ENCODE data around the gene RAVER1.
A peak's percentile ranks its signal among the peaks of the same experiment; 100 is the strongest.

Gene RAVER1

GRCh38 chr19:10333758-10334587 lies 644 bp upstream of the RAVER1 start:
- peak overlapping the region; percentile 95 to 99 (median 97) for H3K4me3 Mint-ChIP-seq
- no peaks in the 10 kb centered on the region for H3K9me3 Mint-ChIP-seq

DNA sequence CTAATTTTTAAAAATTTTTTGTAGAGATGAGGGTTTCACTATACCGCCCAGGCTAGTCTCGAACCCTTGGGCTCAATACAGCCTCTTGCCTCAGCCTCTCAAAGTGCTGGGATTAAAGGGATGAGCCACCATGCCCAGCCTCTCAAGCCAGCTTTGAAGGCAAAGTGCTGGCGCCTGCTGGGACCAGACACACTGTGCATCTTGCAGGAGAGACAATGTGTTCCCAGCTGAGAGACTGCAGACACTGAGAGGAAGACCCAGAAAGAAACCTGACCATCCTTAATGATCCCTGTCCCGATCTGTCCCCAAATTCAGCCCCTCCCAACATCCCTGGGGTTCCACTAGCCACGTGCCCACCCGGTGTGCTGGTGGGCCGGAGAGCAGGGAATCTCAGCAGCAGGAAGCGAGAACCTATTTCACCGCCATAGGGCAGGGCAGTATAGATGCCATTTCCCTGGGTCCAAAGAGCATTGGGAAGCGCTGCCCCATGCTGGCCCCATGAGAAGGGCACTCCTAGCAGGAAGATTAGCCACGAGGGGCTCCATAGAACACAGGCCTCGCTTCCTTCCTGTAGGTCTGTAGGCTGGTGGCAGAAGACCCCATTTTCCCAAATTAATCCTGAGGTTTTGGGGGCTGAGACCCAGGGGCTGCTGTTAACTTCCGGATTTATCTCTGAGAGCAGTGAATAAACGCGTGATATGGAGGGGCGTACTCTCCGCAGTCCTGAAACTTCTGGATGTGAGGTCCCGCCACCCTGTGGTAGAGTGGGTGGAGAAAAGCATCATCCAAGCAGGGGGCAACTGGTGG lies 968 bp downstream of the RAVER1 start:
- Mint-ChIP-seq H3K27me3 (ENCODE audit: low read depth) (no peaks in the 10 kb centered on the region), H3K27ac (peak overlapping the region; percentile 95 to 96 (median 96)), H3K9me3 (no peaks in the 10 kb centered on the region), H3K4me3 (peak overlapping the region; percentile 95 to 99 (median 97)), H3K4me1 (peaks cover 25% of the 10 kb centered on the region), H3K36me3 (ENCODE audit: low read depth) (peaks cover 16% of the 10 kb centered on the region)
- no peak for TF ChIP-seq CTCF (IDR thresholded peaks at IDR 0.05; ENCODE audit: unreplicated experiment in 3 of 3)

More at GRCh38 chr19:10333758-10334587, 644 bp upstream of the RAVER1 start:
- H3K27me3 Mint-ChIP-seq (ENCODE audit: low read depth): peaks cover 4% of the 10 kb centered on the region
- H3K36me3 Mint-ChIP-seq (ENCODE audit: low read depth): peaks cover 11% of the 10 kb centered on the region
- TF ChIP-seq CTCF (IDR thresholded peaks at IDR 0.05; ENCODE audit: unreplicated experiment in 3 of 3): no peak
- H3K27ac Mint-ChIP-seq: peak overlapping the region; percentile 95 to 96 (median 96)
- H3K4me1 Mint-ChIP-seq: peaks cover 25% of the 10 kb centered on the region

DNA sequence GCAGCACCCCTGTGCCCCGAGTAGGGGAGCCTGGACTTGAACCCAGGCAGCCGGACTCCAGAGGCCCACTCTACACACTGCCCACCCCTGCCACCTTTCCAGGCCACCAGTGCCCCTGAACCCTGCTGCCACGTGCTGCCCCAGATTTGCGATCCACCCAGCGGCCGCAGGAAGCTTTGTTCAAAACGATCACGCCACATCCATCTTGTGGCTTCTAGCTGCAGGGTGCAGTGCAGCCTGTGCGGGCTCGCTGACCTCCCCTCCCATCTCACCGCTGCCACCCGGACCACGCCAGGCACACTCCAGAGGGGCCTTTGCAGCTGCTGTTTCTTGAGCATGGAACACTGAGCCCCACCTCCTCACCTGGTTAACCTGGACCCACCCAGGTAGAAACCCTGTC lies 3.8 kb downstream of the RAVER1 start:
- H3K27ac Mint-ChIP-seq: no peak overlapping the region
- H3K4me3 Mint-ChIP-seq: no peak overlapping the region
- H3K36me3 Mint-ChIP-seq (ENCODE audit: low read depth): peaks cover 28% of the 10 kb centered on the region
- no peaks in the 10 kb centered on the region for H3K9me3 Mint-ChIP-seq
- no peaks in the 10 kb centered on the region for H3K27me3 Mint-ChIP-seq (ENCODE audit: low read depth)
- peaks cover 21% of the 10 kb centered on the region for H3K4me1 Mint-ChIP-seq
- no peak for TF ChIP-seq CTCF (IDR thresholded peaks at IDR 0.05; ENCODE audit: unreplicated experiment in 3 of 3)

DNA sequence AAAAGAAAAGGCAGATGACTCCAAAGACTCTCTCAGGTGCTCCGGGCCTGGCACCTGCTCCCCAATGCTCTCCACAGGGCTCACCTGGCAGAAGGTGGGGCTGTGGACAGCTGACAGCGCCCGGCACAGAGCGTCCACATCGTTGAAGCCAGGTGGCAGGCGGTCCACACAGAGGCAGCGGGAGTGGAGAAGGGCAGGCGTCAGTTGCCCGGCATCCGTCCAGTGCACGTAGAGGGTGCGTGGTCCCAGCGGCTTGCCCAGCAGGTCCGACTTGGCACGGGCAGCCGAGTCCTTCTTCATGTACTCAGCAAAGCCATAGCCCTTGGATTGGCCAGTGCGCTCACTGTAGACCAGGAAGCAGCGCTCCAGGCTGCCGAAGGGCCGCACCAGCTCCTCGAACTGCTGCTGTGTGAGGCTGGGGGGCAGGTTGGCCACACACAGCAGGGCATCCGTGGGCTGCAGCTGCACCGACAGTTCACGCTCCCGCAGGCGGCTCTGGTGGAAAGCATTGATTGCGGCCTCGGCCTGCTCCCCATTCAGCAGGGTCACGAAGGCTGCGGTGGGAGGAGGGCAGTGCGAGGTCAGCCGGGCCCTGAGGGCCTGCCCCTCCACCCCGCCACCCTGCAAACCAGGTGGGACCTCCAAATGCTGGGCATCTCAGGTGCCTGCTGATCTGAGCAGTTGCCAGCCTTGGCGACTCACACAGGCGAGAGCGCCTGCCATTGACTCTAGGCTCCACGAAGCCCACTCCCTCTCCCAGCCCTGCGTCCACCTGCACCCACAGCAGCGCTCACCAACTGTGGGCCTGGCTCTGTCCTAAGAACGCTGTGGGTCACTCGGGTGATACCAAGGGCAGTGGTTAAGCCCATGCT lies 4.5 kb downstream of the RAVER1 start:
- Mint-ChIP-seq H3K4me3 (no peak overlapping the region), H3K4me1 (peaks cover 13% of the 10 kb centered on the region), H3K27me3 (ENCODE audit: low read depth) (no peaks in the 10 kb centered on the region), H3K9me3 (no peaks in the 10 kb centered on the region), H3K27ac (no peak overlapping the region), H3K36me3 (ENCODE audit: low read depth) (peaks cover 33% of the 10 kb centered on the region)
- no peak for TF ChIP-seq CTCF (IDR thresholded peaks at IDR 0.05; ENCODE audit: unreplicated experiment in 3 of 3)

GRCh38 chr19:10327793-10328192 lies 5.5 kb downstream of the RAVER1 start:
- H3K27ac Mint-ChIP-seq: no peak overlapping the region
- no peaks in the 10 kb centered on the region for H3K27me3 Mint-ChIP-seq (ENCODE audit: low read depth)
- peaks cover 7% of the 10 kb centered on the region for H3K4me1 Mint-ChIP-seq
- H3K36me3 Mint-ChIP-seq (ENCODE audit: low read depth): peaks cover 32% of the 10 kb centered on the region
- no peak for TF ChIP-seq CTCF (IDR thresholded peaks at IDR 0.05; ENCODE audit: unreplicated experiment in 3 of 3)
- H3K4me3 Mint-ChIP-seq: no peak overlapping the region
- no peaks in the 10 kb centered on the region for H3K9me3 Mint-ChIP-seq
